ENCODE data around the gene TMEM11. TPM values are rescaled to one million over a fixed set of nuclear protein-coding genes. Genes with fewer than 3 reads are reported as not detected.
A peak's percentile ranks its signal among the peaks of the same experiment; 100 is the strongest.
"Not testable (repeated sequence)": the region's sequence is repeated elsewhere in the genome, so short reads cannot be mapped to it uniquely, and the experiment has no call there.

TMEM11 gene
- total RNA-seq, 4 donors from 2014 or later: 70.6 to 131 (median 90.9) TPM

- intact Hi-C loops (cut with DNase I; ENCODE audit: low total_unique reads) (no loop called here), in situ Hi-C loops (cut with MboI; ENCODE audit: low sequenced_read_pairs in 4 of 4) (loop anchor here in 1 of 4 donors (25.0 kb wide), 1 partner anchor 94 kb away; the partner anchor contains the start of gene DHRS7B)
- TF ChIP-seq CTCF (IDR thresholded peaks at IDR 0.05 in 4 of 5, conservative IDR thresholded peaks at IDR 0.05 in 1 of 5): no peak
- TF ChIP-seq POLR2A (IDR thresholded peaks at IDR 0.05): no peak
- ATAC-seq (no peak), DNase-seq (no peak)
- Histone ChIP-seq H3K9me3 (no peaks in the 10 kb centered on the region), H3K4me3 (no peak overlapping the region), H3K27ac (no peak overlapping the region), H3K36me3 (no peaks in the 10 kb centered on the region), H3K27me3 (no peaks in the 10 kb centered on the region), H3K4me1 (peaks cover 0 to 16% of the 10 kb centered on the region in 2 donors)
Measured at GRCh38 chr17:21231533-21231932, 17.6 kb upstream of the TMEM11 start.

GRCh38 chr17:21228845-21229244 is 14.9 kb upstream of the TMEM11 start:
- intact Hi-C loops (cut with DNase I; ENCODE audit: low total_unique reads): no loop called here
- ATAC-seq (peak in 1 of 2 donors; percentile 70), DNase-seq (no peak)
- H3K4me1 ChIP-seq: peaks cover 0 to 12% of the 10 kb centered on the region in 2 donors
- H3K27ac ChIP-seq: peak overlapping the region in 3 of 4 donors; percentile 18 to 40 (median 24)
- no peak for TF ChIP-seq CTCF (IDR thresholded peaks at IDR 0.05 in 4 of 5, conservative IDR thresholded peaks at IDR 0.05 in 1 of 5)
- TF ChIP-seq POLR2A (IDR thresholded peaks at IDR 0.05): no peak
- no peaks in the 10 kb centered on the region for H3K36me3 ChIP-seq
- in situ Hi-C loops (cut with MboI; ENCODE audit: low sequenced_read_pairs in 4 of 4): loop anchor here in 2 of 4 donors (10.0 to 25.0 kb wide), 2 partner anchors 92 to 104 kb away; partner anchors contain the start of gene DHRS7B (in 2 of the 2)
- no peak overlapping the region for H3K4me3 ChIP-seq
- no peaks in the 10 kb centered on the region for H3K9me3 ChIP-seq
- no peaks in the 10 kb centered on the region for H3K27me3 ChIP-seq

GRCh38 chr17:21228111-21228510 is 14.2 kb upstream of the TMEM11 start:
- Histone ChIP-seq H3K4me3 (no peak overlapping the region), H3K27ac (peak overlapping the region in 1 of 4 donors; percentile 24), H3K9me3 (no peaks in the 10 kb centered on the region), H3K27me3 (no peaks in the 10 kb centered on the region), H3K36me3 (no peaks in the 10 kb centered on the region), H3K4me1 (peaks cover 0 to 12% of the 10 kb centered on the region in 2 donors)
- ATAC-seq (peak in 1 of 2 donors; percentile 4), DNase-seq (no peak)
- TF ChIP-seq POLR2A (IDR thresholded peaks at IDR 0.05): no peak
- TF ChIP-seq CTCF (IDR thresholded peaks at IDR 0.05 in 4 of 5, conservative IDR thresholded peaks at IDR 0.05 in 1 of 5): no peak
- in situ Hi-C loops (cut with MboI; ENCODE audit: low sequenced_read_pairs in 4 of 4) (loop anchor here in 2 of 4 donors (10.0 to 25.0 kb wide), 2 partner anchors 91 to 103 kb away; partner anchors contain the start of gene DHRS7B (in 2 of the 2)), intact Hi-C loops (cut with DNase I; ENCODE audit: low total_unique reads) (no loop called here)

- DNase-seq; H3K9me3 ChIP-seq; H3K27ac ChIP-seq; H3K36me3 ChIP-seq; H3K27me3 ChIP-seq; intact Hi-C loops (cut with DNase I; ENCODE audit: low total_unique reads); H3K4me3 ChIP-seq; ATAC-seq: not testable (repeated sequence)
- H3K4me1 ChIP-seq: peaks cover 0 to 12% of the 10 kb centered on the region in 2 donors
- in situ Hi-C loops (cut with MboI; ENCODE audit: low sequenced_read_pairs in 4 of 4): loop anchor here in 2 of 4 donors (10.0 to 25.0 kb wide), 2 partner anchors 90 to 102 kb away; partner anchors contain the start of gene DHRS7B (in 2 of the 2)
Measured at GRCh38 chr17:21227277-21227676, 13.3 kb upstream of the TMEM11 start.

GRCh38 chr17:21223086-21223485 is 9.1 kb upstream of the TMEM11 start:
- H3K9me3 ChIP-seq: no peaks in the 10 kb centered on the region
- intact Hi-C loops (cut with DNase I; ENCODE audit: low total_unique reads) (no loop called here), in situ Hi-C loops (cut with MboI; ENCODE audit: low sequenced_read_pairs in 4 of 4) (loop anchor here in 1 of 4 donors (10.0 kb wide), 1 partner anchor 98 kb away; the partner anchor contains the start of gene DHRS7B)

More at GRCh38 chr17:21223086-21223485, 9.1 kb upstream of the TMEM11 start:
- TF ChIP-seq POLR2A (IDR thresholded peaks at IDR 0.05) (no peak), CTCF (IDR thresholded peaks at IDR 0.05 in 4 of 5, conservative IDR thresholded peaks at IDR 0.05 in 1 of 5) (no peak)
- ATAC-seq (peak; percentile 18 to 55), DNase-seq (no peak)
- H3K27me3 ChIP-seq: no peaks in the 10 kb centered on the region
- H3K4me1 ChIP-seq: peaks cover 4% of the 10 kb centered on the region in 2 donors
- H3K4me3 ChIP-seq: no peak overlapping the region
- no peak overlapping the region for H3K27ac ChIP-seq
- H3K36me3 ChIP-seq: no peaks in the 10 kb centered on the region
